Right lobe of liver (tissue), 4 donors: ENCODE data around the gene STK32A.

ENCODE experiments used
- CTCF ChIP-seq, 4 donors: fragments of 200-600 bp in 3 of 4; fragments of 450-650 bp in 1 of 4; IDR thresholded peaks; one replicate each; pipeline versions ENCODE4 v1.5.1 to v1.8.0; 2016 to 2022; ENCODE audit warnings: antibody characterized with exemption in 4 of 4, mild to moderate bottlenecking in 2 of 4
- POLR2A ChIP-seq: fragments of 450-650 bp; IDR thresholded peaks from one replicate; pipeline ENCODE4 v1.6.1; 2017; ENCODE audit warnings: antibody characterized with exemption, mild to moderate bottlenecking
- donor health status: DM: no; HTN: no; CAD: no.
- donor health status: DM: no; HTN: no; CAD: no.
- donor health status: DM: no; HTN: yes; CAD: no.

- TF ChIP-seq POLR2A, result no peak
- TF ChIP-seq CTCF (IDR thresholded peaks at IDR 0.05), result no peak
Observed at GRCh38 chr5:147248561-147248960, 13.7 kb downstream of the STK32A start.
